Measurements from ENCODE around the gene TANGO2. TPM values are rescaled to one million over a fixed set of nuclear protein-coding genes. Genes with fewer than 3 reads are reported as not detected.
"Not testable (repeated sequence)": the region's sequence is repeated elsewhere in the genome, so short reads cannot be mapped to it uniquely, and the experiment has no call there.

Gene TANGO2
- total RNA-seq, 1 donor from 2014 or later, result 8.2 TPM

- no peak for FAIRE-seq
- no peak for DNase-seq (ENCODE audit: low spot score in 2 of 2)
Observed at GRCh38 chr22:20060700-20061480, 40.0 kb downstream of the TANGO2 start.

GRCh38 chr22:20061481-20061861, 40.6 kb downstream of the TANGO2 start:
- DNase-seq (ENCODE audit: low spot score in 2 of 2) (peak in 1 of 2 donors; percentile 60), FAIRE-seq (no peak)

GRCh38 chr22:20062043-20062765, 41.3 kb downstream of the TANGO2 start:
- DNase-seq (ENCODE audit: low spot score in 2 of 2) (no peak), FAIRE-seq (no peak)

- FAIRE-seq, result no peak
- DNase-seq (ENCODE audit: low spot score in 2 of 2), result no peak
Observed at GRCh38 chr22:20062766-20063083, 41.8 kb downstream of the TANGO2 start.

GRCh38 chr22:20063271-20064139, 42.6 kb downstream of the TANGO2 start:
- FAIRE-seq, result no peak

GRCh38 chr22:20064140-20064480, 43.2 kb downstream of the TANGO2 start:
- FAIRE-seq (no peak), DNase-seq (ENCODE audit: low spot score in 2 of 2) (no peak)

More at GRCh38 chr22:20063271-20064139, 42.6 kb downstream of the TANGO2 start:
- DNase-seq (ENCODE audit: low spot score in 2 of 2), result no peak

GRCh38 chr22:20064545-20065262, 43.8 kb downstream of the TANGO2 start:
- FAIRE-seq (no peak), DNase-seq (ENCODE audit: low spot score in 2 of 2) (no peak)

GRCh38 chr22:20065896-20066616, 45.1 kb downstream of the TANGO2 start:
- DNase-seq (ENCODE audit: low spot score in 2 of 2), result no peak
- no peak for FAIRE-seq

- FAIRE-seq, result no peak
Observed at GRCh38 chr22:20066617-20067383, 45.9 kb downstream of the TANGO2 start.

GRCh38 chr22:20067384-20067682, 46.4 kb downstream of the TANGO2 start:
- not testable (repeated sequence) for DNase-seq (ENCODE audit: low spot score in 2 of 2); FAIRE-seq

More at GRCh38 chr22:20066617-20067383, 45.9 kb downstream of the TANGO2 start:
- no peak for DNase-seq (ENCODE audit: low spot score in 2 of 2)

- DNase-seq (ENCODE audit: low spot score in 2 of 2) (no peak), FAIRE-seq (no peak)
Observed at GRCh38 chr22:20068640-20069039, 47.7 kb downstream of the TANGO2 start.

- DNase-seq (ENCODE audit: low spot score in 2 of 2), result no peak
Observed at GRCh38 chr22:20069331-20070042, 48.6 kb downstream of the TANGO2 start.

GRCh38 chr22:20071524-20071972, 50.6 kb downstream of the TANGO2 start:
- FAIRE-seq (no peak), DNase-seq (ENCODE audit: low spot score in 2 of 2) (no peak)

More at GRCh38 chr22:20069331-20070042, 48.6 kb downstream of the TANGO2 start:
- FAIRE-seq, result no peak

GRCh38 chr22:20076627-20077172, 55.8 kb downstream of the TANGO2 start:
- DNase-seq (ENCODE audit: low spot score in 2 of 2) (no peak), FAIRE-seq (no peak)

GRCh38 chr22:20079745-20080444, 59.0 kb downstream of the TANGO2 start, which contains the start of gene DGCR8:
DGCR8 (plus strand) TSS chr22:20080241; CDS start chr22:20085964, 5,723 bp downstream.
- peak; percentile 98 to 99 for DNase-seq (ENCODE audit: low spot score in 2 of 2)
- FAIRE-seq, result no peak

- DNase-seq (ENCODE audit: low spot score in 2 of 2), result no peak
- FAIRE-seq, result no peak
Observed at GRCh38 chr22:20080445-20080775, 59.5 kb downstream of the TANGO2 start.

Measured in frontal cortex (tissue), 4 donors.